Gastrocnemius medialis (tissue), 4 donors: ENCODE measurements around the gene SERPINA12. TPM values are rescaled to one million over a fixed set of nuclear protein-coding genes. Genes with fewer than 3 reads are reported as not detected.

Source experiments
- ATAC-seq, 2 donors: fragments of 150-250 bp; one replicate each; pipeline ENCODE4 v1.9.1; 2016
- DNase-seq, 2 donors: peaks; one replicate each; pipeline ENCODE4 v3.0.0-alpha.2; 2019
- H3K27ac ChIP-seq, 4 donors: fragments of 200-600 bp; sonication (generic); 1 replicate in 1 of 4; 2 replicates in 3 of 4; pipeline ENCODE4 v1.5.1; 2016 to 2018; ENCODE audit warnings: mild to moderate bottlenecking in 2 of 4, moderate library complexity in 1 of 4
- H3K27me3 ChIP-seq, 3 donors: fragments of 200-600 bp; sonication (generic) in 2 of 3; 1 replicate in 1 of 3; 2 replicates in 2 of 3; pipeline versions ENCODE4 v1.5.1 to v1.6.0; 2016 to 2019; ENCODE audit warnings: mild to moderate bottlenecking in 1 of 3, moderate library complexity in 1 of 3
- H3K36me3 ChIP-seq, 2 donors: fragments of 200-600 bp; sonication (generic) in 1 of 2; one replicate each; pipeline ENCODE4 v1.5.1; 2017 to 2018
- H3K4me1 ChIP-seq, 2 donors: fragments of 200-600 bp; sonication (generic) in 1 of 2; one replicate each; pipeline ENCODE4 v1.5.1; 2016 to 2017; ENCODE audit warnings: mild to moderate bottlenecking in 2 of 2
- H3K4me3 ChIP-seq, 4 donors: fragments of 200-600 bp; sonication (generic) in 3 of 4; 1 replicate in 1 of 4; 2 replicates in 3 of 4; pipeline ENCODE4 v1.5.1; 2016 to 2019; ENCODE audit warnings: mild to moderate bottlenecking in 2 of 4
- H3K9me3 ChIP-seq, 3 donors: fragments of 200-600 bp; sonication (generic) in 2 of 3; 1 replicate in 1 of 3; 2 replicates in 2 of 3; pipeline ENCODE4 v1.5.1; 2016 to 2019
- CTCF ChIP-seq, 5 experiments: fragments of 450-650 bp in 3 of 5; fragments of 200-600 bp in 2 of 5; sonication (generic) in 2 of 5; IDR thresholded peaks in 4 of 5; conservative IDR thresholded peaks in 1 of 5; 1 replicate in 4 of 5; 2 replicates in 1 of 5; pipeline ENCODE4 v1.5.1; 2016 to 2019; ENCODE audit warnings: antibody characterized with exemption in 5 of 5, mild to moderate bottlenecking in 3 of 5, moderate library complexity in 3 of 5
- POLR2A ChIP-seq, 2 donors: fragments of 450-650 bp; IDR thresholded peaks; one replicate each; pipeline ENCODE4 v1.6.1; 2017; ENCODE audit warnings: antibody characterized with exemption in 2 of 2, mild to moderate bottlenecking in 2 of 2, moderate library complexity in 2 of 2
- in situ Hi-C, 4 donors: fragments of 200-750 bp; cut with MboI; loops; one replicate each; pipeline versions ENCODE4 v1.15.0 to v1.8.0; 2017; ENCODE audit warnings: low sequenced_read_pairs in 4 of 4
- intact Hi-C: fragments of 100-400 bp; cut with DNase I; formaldehyde crosslinking; loops from one replicate; pipeline ENCODE4 v1.15.1; 2023; ENCODE audit warnings: low total_unique reads
- total RNA-seq, 4 donors: library from RNA; depleted of rRNA; stranded (reverse); fragments of >200 nt; gene quantifications; one replicate each; pipeline versions ENCODE4 v1.1.0 to v1.2.3, GENCODE V29; 2016

SERPINA12 gene
- total RNA-seq, 4 donors from 2014 or later, result not detected

- Histone ChIP-seq H3K9me3 (no peaks in the 10 kb centered on the region), H3K27ac (no peak overlapping the region), H3K27me3 (peaks cover 0 to 3% (median 0%) of the 10 kb centered on the region in 3 donors), H3K4me1 (no peaks in the 10 kb centered on the region), H3K36me3 (no peaks in the 10 kb centered on the region), H3K4me3 (no peak overlapping the region)
- TF ChIP-seq POLR2A (IDR thresholded peaks at IDR 0.05) (no peak), CTCF (IDR thresholded peaks at IDR 0.05 in 4 of 5, conservative IDR thresholded peaks at IDR 0.05 in 1 of 5) (no peak)
- intact Hi-C loops, result no loop called here
- ATAC-seq (no peak), DNase-seq (no peak)
- in situ Hi-C loops, result no loop called here
Measured at GRCh38 chr14:94455928-94456327, 53.3 kb downstream of the SERPINA12 start.

GRCh38 chr14:94451826-94452225, 57.4 kb downstream of the SERPINA12 start:
- H3K36me3 ChIP-seq, result no peaks in the 10 kb centered on the region
- in situ Hi-C loops (no loop called here), intact Hi-C loops (no loop called here)
- H3K9me3 ChIP-seq, result no peaks in the 10 kb centered on the region
- no peak for DNase-seq
- no peaks in the 10 kb centered on the region for H3K4me1 ChIP-seq
- no peak overlapping the region for H3K27ac ChIP-seq
- TF ChIP-seq POLR2A (IDR thresholded peaks at IDR 0.05), result no peak
- no peak for TF ChIP-seq CTCF (IDR thresholded peaks at IDR 0.05 in 4 of 5, conservative IDR thresholded peaks at IDR 0.05 in 1 of 5)
- H3K4me3 ChIP-seq, result no peak overlapping the region
- H3K27me3 ChIP-seq, result peaks cover 0 to 7% (median 3%) of the 10 kb centered on the region in 3 donors
- ATAC-seq, result no peak

GRCh38 chr14:94451091-94451771, 58.0 kb downstream of the SERPINA12 start:
- peaks cover 0 to 7% (median 3%) of the 10 kb centered on the region in 3 donors for H3K27me3 ChIP-seq
- no peaks in the 10 kb centered on the region for H3K9me3 ChIP-seq
- no peak for TF ChIP-seq POLR2A (IDR thresholded peaks at IDR 0.05)
- no peak for TF ChIP-seq CTCF (IDR thresholded peaks at IDR 0.05 in 4 of 5, conservative IDR thresholded peaks at IDR 0.05 in 1 of 5)
- DNase-seq (no peak), ATAC-seq (no peak)
- no peak overlapping the region for H3K4me3 ChIP-seq
- H3K4me1 ChIP-seq, result no peaks in the 10 kb centered on the region
- no peaks in the 10 kb centered on the region for H3K36me3 ChIP-seq
- in situ Hi-C loops (no loop called here), intact Hi-C loops (no loop called here)
- H3K27ac ChIP-seq, result no peak overlapping the region

- Histone ChIP-seq H3K27me3 (peaks cover 0 to 7% (median 3%) of the 10 kb centered on the region in 3 donors), H3K27ac (no peak overlapping the region), H3K9me3 (no peaks in the 10 kb centered on the region), H3K4me1 (no peaks in the 10 kb centered on the region), H3K4me3 (no peak overlapping the region), H3K36me3 (no peaks in the 10 kb centered on the region)
- no peak for ATAC-seq
- DNase-seq, result no peak
- intact Hi-C loops, result no loop called here
- in situ Hi-C loops, result no loop called here
- TF ChIP-seq POLR2A (IDR thresholded peaks at IDR 0.05), result no peak
- TF ChIP-seq CTCF (IDR thresholded peaks at IDR 0.05 in 4 of 5, conservative IDR thresholded peaks at IDR 0.05 in 1 of 5), result no peak
Measured at GRCh38 chr14:94450722-94451090, 58.6 kb downstream of the SERPINA12 start.

GRCh38 chr14:94449930-94450329, 59.3 kb downstream of the SERPINA12 start:
- Histone ChIP-seq H3K4me3 (no peak overlapping the region), H3K27me3 (peaks cover 0 to 7% (median 3%) of the 10 kb centered on the region in 3 donors), H3K9me3 (no peaks in the 10 kb centered on the region), H3K4me1 (no peaks in the 10 kb centered on the region), H3K27ac (no peak overlapping the region), H3K36me3 (no peaks in the 10 kb centered on the region)
- in situ Hi-C loops (no loop called here), intact Hi-C loops (no loop called here)
- TF ChIP-seq CTCF (IDR thresholded peaks at IDR 0.05 in 4 of 5, conservative IDR thresholded peaks at IDR 0.05 in 1 of 5) (no peak), POLR2A (IDR thresholded peaks at IDR 0.05) (no peak)
- ATAC-seq (no peak), DNase-seq (no peak)
